Activated CD4-positive, alpha-beta T cell treated with anti-CD3 and anti-CD28 coated beads, Interleukin-2, amount 10 ng/mL, durations not matched to agents 24 days and 14 days (primary cell): Measurements from ENCODE around the gene MRPL47. TPM values are rescaled to one million over a fixed set of nuclear protein-coding genes. Genes with fewer than 3 reads are reported as not detected.
A peak's percentile ranks its signal among the peaks of the same experiment; 100 is the strongest.

Experiments
- DNase-seq: peaks from one replicate; pipeline ENCODE4 v3.0.0; 2022
- H3K27ac Mint-ChIP-seq: one replicate; pipeline ENCODE4 v1.8.0; 2022; ENCODE audit warnings: mild to moderate bottlenecking, mixed read lengths
- H3K27me3 Mint-ChIP-seq: one replicate; pipeline ENCODE4 v1.8.0; 2022; ENCODE audit warnings: mixed read lengths
- H3K36me3 Mint-ChIP-seq: one replicate; pipeline ENCODE4 v1.8.0; 2022; ENCODE audit warnings: low read depth, mild to moderate bottlenecking, mixed read lengths
- H3K4me1 Mint-ChIP-seq: one replicate; pipeline ENCODE4 v1.8.0; 2021; ENCODE audit warnings: mixed read lengths
- H3K4me3 Mint-ChIP-seq: one replicate; pipeline ENCODE4 v1.8.0; 2022; ENCODE audit warnings: mild to moderate bottlenecking, moderate library complexity, mixed read lengths
- H3K9me3 Mint-ChIP-seq: one replicate; pipeline ENCODE4 v1.8.0; 2021; ENCODE audit warnings: mixed read lengths
- intact Hi-C: fragments of 100-400 bp; cut with micrococcal nuclease; formaldehyde crosslinking; loops from one replicate; pipeline ENCODE4 v1.15.1; 2023
- total RNA-seq: library from RNA; stranded (reverse); gene quantifications from 2 replicates; pipeline ENCODE4 v1.2.3, GENCODE V29; 2022

Gene MRPL47
- total RNA-seq, 1 donor from 2014 or later, result 68.2 TPM

GRCh38 chr3:179613807-179614206 lies 9.4 kb upstream of the MRPL47 start:
- H3K27me3 Mint-ChIP-seq, result no peaks in the 10 kb centered on the region
- no peak for DNase-seq
- H3K4me1 Mint-ChIP-seq, result peaks cover 22% of the 10 kb centered on the region
- peaks cover 27% of the 10 kb centered on the region for H3K36me3 Mint-ChIP-seq
- no peak overlapping the region for H3K27ac Mint-ChIP-seq
- H3K4me3 Mint-ChIP-seq, result no peak overlapping the region
- H3K9me3 Mint-ChIP-seq, result no peaks in the 10 kb centered on the region
- intact Hi-C loops, result no loop called here

- Mint-ChIP-seq H3K9me3 (no peaks in the 10 kb centered on the region), H3K36me3 (peaks cover 30% of the 10 kb centered on the region), H3K27ac (peak overlapping the region; percentile 92), H3K4me1 (peaks cover 43% of the 10 kb centered on the region), H3K27me3 (no peaks in the 10 kb centered on the region), H3K4me3 (no peak overlapping the region)
- intact Hi-C loops, result no loop called here
- DNase-seq, result no peak
These were observed 5.6 kb upstream of the MRPL47 start for GRCh38 chr3:179610066-179610465.

- Mint-ChIP-seq H3K9me3 (no peaks in the 10 kb centered on the region), H3K27me3 (no peaks in the 10 kb centered on the region), H3K4me1 (peaks cover 47% of the 10 kb centered on the region), H3K27ac (peak overlapping the region; percentile 92), H3K4me3 (peak overlapping the region; percentile 78), H3K36me3 (peaks cover 34% of the 10 kb centered on the region)
- intact Hi-C loops, result loop anchor here (1.0 to 5.0 kb wide), 5 partner anchors 43 to 1303 kb away; partner anchors contain the start of genes ACTL6A, FXR1 and ZMAT3
- DNase-seq, result peak; percentile 82
These were observed 4.7 kb upstream of the MRPL47 start for GRCh38 chr3:179608931-179609720.

DNA sequence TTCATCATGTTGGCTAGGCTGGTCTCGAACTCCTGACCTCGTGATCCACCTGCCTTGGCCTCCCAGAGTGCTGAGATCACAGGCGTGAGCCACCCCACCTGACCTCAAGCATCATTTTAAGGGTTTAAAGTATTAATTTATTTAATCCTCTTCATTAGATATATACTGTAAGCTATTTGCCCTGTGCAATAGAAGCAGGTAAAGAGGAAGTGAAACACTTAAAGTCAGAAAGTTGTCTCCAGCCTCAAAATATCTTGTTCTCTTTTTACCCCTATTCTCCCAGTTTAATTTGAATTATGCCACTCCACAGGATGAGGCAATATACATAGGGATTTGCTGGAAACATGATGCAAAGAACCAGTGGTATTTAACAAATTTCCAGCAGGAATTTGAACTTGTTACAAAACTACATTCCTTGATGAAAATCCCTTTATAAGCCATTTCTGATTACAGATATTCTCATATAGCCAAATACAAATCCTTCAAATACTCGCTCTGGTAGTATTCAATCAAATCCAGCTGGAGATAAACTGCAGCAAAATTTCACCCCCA lies 2.2 kb upstream of the MRPL47 start:
- H3K4me3 Mint-ChIP-seq, result peak overlapping the region; percentile 35
- H3K4me1 Mint-ChIP-seq, result peaks cover 45% of the 10 kb centered on the region
- intact Hi-C loops, result loop anchor here (5.0 kb wide), 1 partner anchor 534 kb away; the partner anchor contains the start of gene ZMAT3
- H3K27me3 Mint-ChIP-seq, result no peaks in the 10 kb centered on the region
- no peaks in the 10 kb centered on the region for H3K9me3 Mint-ChIP-seq
- peak overlapping the region; percentile 78 for H3K27ac Mint-ChIP-seq
- no peak for DNase-seq
- H3K36me3 Mint-ChIP-seq, result peaks cover 26% of the 10 kb centered on the region

GRCh38 chr3:179603831-179604230 lies 607 bp downstream of the MRPL47 start:
- Mint-ChIP-seq H3K36me3 (peaks cover 38% of the 10 kb centered on the region), H3K27me3 (no peaks in the 10 kb centered on the region), H3K9me3 (no peaks in the 10 kb centered on the region), H3K4me3 (peak overlapping the region; percentile 99), H3K27ac (peak overlapping the region; percentile 100), H3K4me1 (peaks cover 28% of the 10 kb centered on the region)
- DNase-seq, result no peak
- intact Hi-C loops, result loop anchor here (1.0 to 5.0 kb wide), 5 partner anchors 41 to 998 kb away; partner anchors contain the start of genes GNB4, MFN1, TTC14 and ZNF639

GRCh38 chr3:179603321-179603720 lies 1.1 kb downstream of the MRPL47 start:
- peak overlapping the region; percentile 100 for H3K27ac Mint-ChIP-seq
- H3K4me3 Mint-ChIP-seq, result peak overlapping the region; percentile 99
- H3K9me3 Mint-ChIP-seq, result no peaks in the 10 kb centered on the region
- DNase-seq, result no peak
- intact Hi-C loops, result loop anchor here (5.0 kb wide), 1 partner anchor 151 kb away; the partner anchor contains the start of gene GNB4
- H3K4me1 Mint-ChIP-seq, result peaks cover 25% of the 10 kb centered on the region
- no peaks in the 10 kb centered on the region for H3K27me3 Mint-ChIP-seq
- H3K36me3 Mint-ChIP-seq, result peaks cover 39% of the 10 kb centered on the region

GRCh38 chr3:179599531-179599930 lies 4.9 kb downstream of the MRPL47 start:
- Mint-ChIP-seq H3K4me3 (no peak overlapping the region), H3K4me1 (peaks cover 3% of the 10 kb centered on the region), H3K27ac (no peak overlapping the region), H3K27me3 (no peaks in the 10 kb centered on the region), H3K36me3 (peaks cover 51% of the 10 kb centered on the region), H3K9me3 (no peaks in the 10 kb centered on the region)
- DNase-seq, result no peak
- intact Hi-C loops, result no loop called here

GRCh38 chr3:179591313-179591712 lies 13.1 kb downstream of the MRPL47 start:
- no peak overlapping the region for H3K27ac Mint-ChIP-seq
- no peak for DNase-seq
- H3K9me3 Mint-ChIP-seq, result no peaks in the 10 kb centered on the region
- peaks cover 3% of the 10 kb centered on the region for H3K4me1 Mint-ChIP-seq
- H3K4me3 Mint-ChIP-seq, result no peak overlapping the region
- H3K36me3 Mint-ChIP-seq, result peaks cover 55% of the 10 kb centered on the region
- intact Hi-C loops, result no loop called here
- H3K27me3 Mint-ChIP-seq, result no peaks in the 10 kb centered on the region

GRCh38 chr3:179590669-179591068 lies 13.8 kb downstream of the MRPL47 start:
- intact Hi-C loops, result no loop called here
- no peak for DNase-seq
- no peaks in the 10 kb centered on the region for H3K27me3 Mint-ChIP-seq
- no peak overlapping the region for H3K4me3 Mint-ChIP-seq
- no peak overlapping the region for H3K27ac Mint-ChIP-seq
- peaks cover 3% of the 10 kb centered on the region for H3K4me1 Mint-ChIP-seq
- H3K9me3 Mint-ChIP-seq, result no peaks in the 10 kb centered on the region
- peaks cover 59% of the 10 kb centered on the region for H3K36me3 Mint-ChIP-seq

DNA sequence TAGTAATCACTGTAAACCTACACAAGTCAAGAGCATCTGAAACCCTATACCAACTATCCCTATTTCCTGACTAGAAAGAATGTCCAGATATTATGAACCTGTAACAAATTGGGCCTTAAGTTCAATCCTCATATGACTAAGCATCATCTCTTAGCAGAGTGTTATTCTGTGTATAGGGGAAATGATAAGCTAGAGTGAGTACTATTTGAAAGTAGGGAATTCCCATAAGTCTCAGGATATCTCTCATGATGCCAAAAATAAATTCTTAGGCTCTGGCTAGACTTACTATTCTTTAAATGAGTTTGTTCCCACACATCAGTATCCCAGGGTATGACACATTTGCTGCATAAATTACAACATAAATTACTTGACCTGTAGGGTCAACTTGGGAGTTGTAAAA lies 15.3 kb downstream of the MRPL47 start:
- H3K4me3 Mint-ChIP-seq, result no peak overlapping the region
- H3K27me3 Mint-ChIP-seq, result no peaks in the 10 kb centered on the region
- intact Hi-C loops, result no loop called here
- H3K36me3 Mint-ChIP-seq, result peaks cover 59% of the 10 kb centered on the region
- no peak overlapping the region for H3K27ac Mint-ChIP-seq
- DNase-seq, result no peak
- H3K9me3 Mint-ChIP-seq, result no peaks in the 10 kb centered on the region
- H3K4me1 Mint-ChIP-seq, result peaks cover 3% of the 10 kb centered on the region

DNA sequence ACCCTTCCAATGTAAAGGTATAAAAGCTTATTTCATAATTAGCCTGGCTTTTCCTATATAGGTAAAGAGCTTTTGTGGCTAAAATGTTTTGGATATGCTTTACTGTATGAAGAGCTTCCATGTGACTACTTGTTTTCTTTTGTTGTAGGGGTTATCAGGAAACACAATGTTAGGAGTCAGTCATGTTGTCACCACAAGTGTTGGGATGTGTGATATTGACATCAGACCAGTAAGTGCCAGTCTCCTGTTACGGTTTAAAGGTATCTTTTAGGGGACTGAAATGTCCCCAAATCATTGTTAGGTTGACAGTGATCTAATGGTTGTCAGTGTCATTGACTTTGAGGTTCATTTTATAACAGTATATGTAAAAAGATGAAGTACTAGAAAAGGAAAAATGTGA lies 23.4 kb downstream of the MRPL47 start:
- no peaks in the 10 kb centered on the region for H3K27me3 Mint-ChIP-seq
- no peaks in the 10 kb centered on the region for H3K9me3 Mint-ChIP-seq
- intact Hi-C loops, result no loop called here
- H3K4me1 Mint-ChIP-seq, result no peaks in the 10 kb centered on the region
- H3K27ac Mint-ChIP-seq, result no peak overlapping the region
- H3K36me3 Mint-ChIP-seq, result peaks cover 55% of the 10 kb centered on the region
- DNase-seq, result no peak
- no peak overlapping the region for H3K4me3 Mint-ChIP-seq

DNA sequence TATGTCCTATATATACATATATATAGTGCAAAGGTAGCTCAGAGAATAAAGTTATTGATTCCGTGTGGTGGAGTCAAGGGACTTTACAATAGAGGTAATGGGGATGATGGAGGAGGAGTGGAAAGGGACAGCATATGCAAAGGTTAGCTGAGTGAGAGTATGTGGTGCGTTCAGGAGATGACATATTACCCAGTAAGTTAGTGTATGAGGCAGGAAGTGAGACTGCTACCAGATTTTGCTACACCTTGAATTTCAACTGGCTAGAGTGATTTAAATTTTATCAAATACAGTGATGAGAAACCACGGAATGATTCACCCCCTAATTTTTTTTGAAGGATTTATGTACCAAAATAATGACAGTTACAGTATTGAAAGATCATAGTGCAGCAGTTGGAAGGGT lies 38.9 kb downstream of the MRPL47 start:
- DNase-seq, result peak; percentile 75
- Mint-ChIP-seq H3K9me3 (no peaks in the 10 kb centered on the region), H3K27me3 (peaks cover 9% of the 10 kb centered on the region), H3K4me1 (peaks cover 30% of the 10 kb centered on the region), H3K4me3 (peak overlapping the region; percentile 31), H3K27ac (peak overlapping the region; percentile 77), H3K36me3 (peaks cover 14% of the 10 kb centered on the region)
- intact Hi-C loops, result no loop called here

GRCh38 chr3:179563271-179563783 lies 41.1 kb downstream of the MRPL47 start:
- DNase-seq, result peak; percentile 91
- peaks cover 7% of the 10 kb centered on the region for H3K36me3 Mint-ChIP-seq
- H3K27me3 Mint-ChIP-seq, result peaks cover 17% of the 10 kb centered on the region
- no peaks in the 10 kb centered on the region for H3K9me3 Mint-ChIP-seq
- H3K4me3 Mint-ChIP-seq, result peak overlapping the region; percentile 98
- peak overlapping the region; percentile 95 for H3K27ac Mint-ChIP-seq
- peaks cover 27% of the 10 kb centered on the region for H3K4me1 Mint-ChIP-seq
- intact Hi-C loops, result loop anchor here (1.0 to 2.0 kb wide), 6 partner anchors 41 to 548 kb away; partner anchors contain the start of genes GNB4, MRPL47, NDUFB5 and USP13
